ENCODE data around the gene ADAMTS2.

The ADAMTS2 gene

DNA sequence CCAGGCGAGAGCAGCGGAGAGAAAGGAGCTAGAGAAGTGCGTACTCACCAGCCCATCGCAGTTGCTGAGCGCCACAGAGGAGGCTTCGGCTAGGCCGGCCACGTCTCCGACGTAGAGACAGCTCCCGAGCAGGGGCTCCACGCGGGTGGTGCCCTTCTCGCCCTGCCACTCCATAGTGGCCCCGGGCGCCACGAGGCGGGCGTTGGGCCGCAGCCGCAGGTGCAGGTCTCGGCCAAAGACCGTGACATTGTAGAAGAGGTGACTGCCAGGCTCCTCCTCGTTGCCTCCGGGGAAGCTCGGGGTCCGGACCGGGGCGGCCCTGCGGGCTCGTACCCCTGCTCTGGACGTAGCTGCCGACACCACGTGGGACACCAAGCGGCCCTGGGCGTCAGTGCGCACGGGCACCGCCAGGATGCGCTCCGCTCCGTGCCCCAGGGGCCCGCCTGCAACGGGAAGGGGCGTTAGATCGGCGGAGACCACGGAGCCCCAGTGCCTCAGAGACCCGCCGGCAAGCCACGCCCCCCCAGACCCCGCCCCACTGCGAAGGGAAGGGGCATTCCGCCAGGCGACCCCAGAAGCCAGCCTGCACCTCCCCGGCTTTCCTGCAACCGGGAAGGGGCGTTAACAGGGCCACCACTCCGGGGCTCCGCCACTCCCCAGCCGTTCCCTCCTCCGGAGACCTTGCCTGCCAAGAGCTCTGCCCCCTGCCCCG, 1.4 kb downstream of the ADAMTS2 start:
- DNase-seq (ENCODE audit: low read depth), result no peak
- H3K4me3 ChIP-seq (ENCODE audit: low read depth, low read length), result no peak overlapping the region
- TF ChIP-seq, protein P1, sequence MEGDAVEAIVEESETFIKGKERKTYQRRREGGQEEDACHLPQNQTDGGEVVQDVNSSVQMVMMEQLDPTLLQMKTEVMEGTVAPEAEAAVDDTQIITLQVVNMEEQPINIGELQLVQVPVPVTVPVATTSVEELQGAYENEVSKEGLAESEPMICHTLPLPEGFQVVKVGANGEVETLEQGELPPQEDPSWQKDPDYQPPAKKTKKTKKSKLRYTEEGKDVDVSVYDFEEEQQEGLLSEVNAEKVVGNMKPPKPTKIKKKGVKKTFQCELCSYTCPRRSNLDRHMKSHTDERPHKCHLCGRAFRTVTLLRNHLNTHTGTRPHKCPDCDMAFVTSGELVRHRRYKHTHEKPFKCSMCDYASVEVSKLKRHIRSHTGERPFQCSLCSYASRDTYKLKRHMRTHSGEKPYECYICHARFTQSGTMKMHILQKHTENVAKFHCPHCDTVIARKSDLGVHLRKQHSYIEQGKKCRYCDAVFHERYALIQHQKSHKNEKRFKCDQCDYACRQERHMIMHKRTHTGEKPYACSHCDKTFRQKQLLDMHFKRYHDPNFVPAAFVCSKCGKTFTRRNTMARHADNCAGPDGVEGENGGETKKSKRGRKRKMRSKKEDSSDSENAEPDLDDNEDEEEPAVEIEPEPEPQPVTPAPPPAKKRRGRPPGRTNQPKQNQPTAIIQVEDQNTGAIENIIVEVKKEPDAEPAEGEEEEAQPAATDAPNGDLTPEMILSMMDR (IDR thresholded peaks at IDR 0.05; ENCODE audit: insufficient read depth, low read depth, low read length, missing control alignments), result no peak

DNA sequence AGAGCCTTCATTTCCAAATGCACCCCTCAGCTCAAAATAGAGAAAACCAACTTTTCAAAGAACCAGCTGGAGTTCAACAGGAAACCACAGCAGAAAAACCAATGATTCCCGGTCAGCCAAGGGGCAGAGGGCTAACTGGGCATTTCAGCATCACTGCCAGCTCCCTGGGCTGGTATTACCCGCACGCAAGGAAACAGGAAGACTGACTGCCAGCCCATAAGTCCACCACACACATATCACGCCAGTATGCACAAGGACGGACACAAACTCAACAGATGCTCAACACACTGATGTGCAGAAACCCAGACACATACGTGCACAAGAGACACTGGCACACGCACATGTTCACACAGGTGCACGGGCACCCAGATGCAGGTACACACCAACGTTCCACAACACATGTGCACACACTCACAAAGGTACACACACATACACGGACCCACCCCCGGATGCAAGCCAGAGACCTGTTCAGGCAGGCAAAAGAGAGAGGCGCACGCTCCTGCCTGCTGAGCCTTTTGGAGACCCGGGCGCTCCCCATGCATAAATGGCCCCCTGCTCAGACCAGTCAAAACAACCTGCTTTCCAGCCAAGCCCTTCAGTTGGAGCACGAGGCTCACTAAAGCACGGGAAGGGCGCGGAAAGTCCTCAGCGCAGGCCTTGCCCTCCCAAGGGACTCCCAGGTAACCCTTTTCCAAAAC, 2.1 kb downstream of the ADAMTS2 start:
- no peak for DNase-seq (ENCODE audit: low read depth)
- no peak overlapping the region for H3K4me3 ChIP-seq (ENCODE audit: low read depth, low read length)
- TF ChIP-seq, protein P1 (IDR thresholded peaks at IDR 0.05; ENCODE audit: insufficient read depth, low read depth, low read length, missing control alignments), result no peak

DNA sequence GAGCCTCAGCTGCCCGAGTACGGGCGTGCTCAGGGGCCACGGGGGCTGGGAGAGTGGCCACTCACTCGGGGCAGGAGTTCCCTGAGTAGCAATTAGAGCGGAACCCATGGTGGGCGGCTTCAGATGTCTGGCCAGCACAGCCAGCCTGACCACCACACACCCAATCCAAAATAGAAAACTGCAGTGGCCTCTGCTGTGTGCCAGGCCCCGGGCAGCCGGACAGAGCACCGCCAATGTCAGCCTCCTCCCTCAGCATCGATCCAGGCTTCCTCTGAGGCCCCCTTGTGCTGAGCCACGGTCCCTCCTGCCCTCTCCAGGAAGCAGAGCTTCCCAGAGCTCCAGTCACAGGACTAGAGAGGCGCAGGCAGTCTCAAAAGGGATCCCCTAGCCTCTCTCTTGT, 2.7 kb downstream of the ADAMTS2 start:
- TF ChIP-seq, protein P1 (IDR thresholded peaks at IDR 0.05; ENCODE audit: insufficient read depth, low read depth, low read length, missing control alignments), result no peak
- DNase-seq (ENCODE audit: low read depth), result no peak
- no peak overlapping the region for H3K4me3 ChIP-seq (ENCODE audit: low read depth, low read length)

DNA sequence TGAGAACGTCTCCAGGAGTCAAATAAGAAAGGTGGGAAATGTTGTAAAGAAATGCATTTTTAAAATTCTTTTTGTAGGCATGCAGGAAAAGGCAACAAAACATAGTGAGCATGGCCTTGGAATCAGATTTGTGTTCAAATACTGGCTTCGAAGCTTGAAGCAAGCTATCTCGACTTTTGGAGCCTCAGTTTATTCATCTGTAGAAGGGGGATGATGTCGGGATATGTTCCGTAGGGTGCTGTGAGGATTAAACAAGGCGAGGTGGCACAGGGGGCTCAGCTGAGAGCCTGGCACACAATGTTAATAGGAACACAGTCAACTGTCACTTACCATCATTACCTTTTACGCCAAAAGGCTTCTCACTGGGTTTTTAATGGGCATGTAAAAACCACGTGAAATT, 4.8 kb downstream of the ADAMTS2 start:
- TF ChIP-seq, protein P1 (IDR thresholded peaks at IDR 0.05; ENCODE audit: insufficient read depth, low read depth, low read length, missing control alignments), result no peak
- no peak overlapping the region for H3K4me3 ChIP-seq (ENCODE audit: low read depth, low read length)
- no peak for DNase-seq (ENCODE audit: low read depth)

DNA sequence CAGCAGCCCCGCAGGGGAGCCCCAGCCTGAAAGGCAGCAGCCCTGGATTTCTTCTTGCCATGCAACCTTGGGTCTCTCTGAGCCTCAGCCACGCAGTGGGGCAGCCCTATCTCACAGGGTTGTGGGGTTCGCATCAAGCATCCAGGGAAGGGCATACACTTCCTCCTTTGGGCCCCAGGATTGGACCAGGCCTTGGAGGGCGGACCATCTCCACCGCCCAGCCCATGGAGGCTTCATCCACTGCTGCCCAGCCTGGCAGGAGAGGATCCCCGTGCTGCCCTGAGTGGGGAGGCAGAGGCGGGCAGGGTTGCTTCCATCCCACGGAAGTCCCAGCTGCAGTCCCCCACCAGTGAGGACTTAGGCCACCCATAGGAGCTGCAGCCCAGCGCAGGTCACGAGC, 5.3 kb downstream of the ADAMTS2 start:
- TF ChIP-seq, protein P1 (IDR thresholded peaks at IDR 0.05; ENCODE audit: insufficient read depth, low read depth, low read length, missing control alignments), result no peak
- H3K4me3 ChIP-seq (ENCODE audit: low read depth, low read length), result no peak overlapping the region
- DNase-seq (ENCODE audit: low read depth), result no peak

DNA sequence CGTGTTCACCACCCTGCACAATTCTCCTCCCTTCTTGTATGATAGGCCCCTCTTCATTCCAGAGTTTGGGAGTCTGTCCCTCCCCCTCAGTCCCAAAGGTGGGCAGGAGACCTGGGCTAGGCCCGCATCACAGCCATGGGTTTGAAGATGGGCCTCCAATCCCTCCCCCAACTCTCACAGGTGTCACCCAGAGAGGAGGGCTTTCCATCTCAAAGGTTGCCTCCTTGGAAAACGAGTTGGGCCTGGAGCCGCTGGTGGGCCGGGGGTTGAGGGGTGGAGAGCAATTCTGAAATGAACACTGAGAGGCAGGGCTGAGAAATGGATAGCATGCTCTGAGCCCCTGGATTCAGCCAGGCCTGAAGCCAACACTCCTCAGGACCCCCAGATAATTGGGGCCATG, 6.2 kb downstream of the ADAMTS2 start:
- TF ChIP-seq, protein P1 (IDR thresholded peaks at IDR 0.05; ENCODE audit: insufficient read depth, low read depth, low read length, missing control alignments), result no peak
- no peak for DNase-seq (ENCODE audit: low read depth)

More for the DNA sequence above, 6.2 kb downstream of the ADAMTS2 start:
- no peak overlapping the region for H3K4me3 ChIP-seq (ENCODE audit: low read depth, low read length)
